Type B pancreatic cell (in vitro differentiated cells): ENCODE results near the gene ACOT13. TPM values are rescaled to one million over a fixed set of nuclear protein-coding genes. Genes with fewer than 3 reads are reported as not detected.
"Not testable (repeated sequence)": the region's sequence is repeated elsewhere in the genome, so short reads cannot be mapped to it uniquely, and the experiment has no call there.

Experiments
- DNase-seq: peaks from one replicate; pipeline ENCODE4 v3.0.0; 2021; ENCODE audit warnings: mixed read lengths; ENCODE audit not compliant: unreplicated experiment; ENCODE audit errors: extremely low spot score
- H3K27ac Mint-ChIP-seq: 2 replicates; pipeline ENCODE4 v1.8.0; 2021; ENCODE audit warnings: mild to moderate bottlenecking, mixed read lengths
- H3K27me3 Mint-ChIP-seq: 2 replicates; pipeline ENCODE4 v1.8.0; 2021; ENCODE audit warnings: mixed read lengths
- H3K36me3 Mint-ChIP-seq: 2 replicates; pipeline ENCODE4 v1.8.0; 2021; ENCODE audit warnings: mixed read lengths
- H3K4me1 Mint-ChIP-seq: one replicate; pipeline ENCODE4 v1.8.0; 2021; ENCODE audit warnings: mixed read lengths; ENCODE audit not compliant: unreplicated experiment
- H3K4me3 Mint-ChIP-seq: 2 replicates; pipeline ENCODE4 v1.8.0; 2021; ENCODE audit warnings: mild to moderate bottlenecking, mixed read lengths
- H3K9me3 Mint-ChIP-seq: 2 replicates; pipeline ENCODE4 v1.8.0; 2021; ENCODE audit warnings: mixed read lengths
- CTCF ChIP-seq: fragments of 200-600 bp; sonication (generic); conservative IDR thresholded peaks from 2 replicates; pipeline ENCODE4 v1.5.0; 2021; ENCODE audit warnings: antibody characterized with exemption, mild to moderate bottlenecking
- total RNA-seq: library from RNA; stranded (reverse); gene quantifications from 2 replicates; pipeline ENCODE4 v1.2.1, GENCODE V29; 2021; ENCODE audit warnings: low replicate concordance

ACOT13 gene
- total RNA-seq, 1 donor from 2014 or later = 24.7 TPM

- DNase-seq = no peak
- Mint-ChIP-seq H3K4me1 (no peaks in the 10 kb centered on the region), H3K27ac (no peak overlapping the region), H3K36me3 (peaks cover 45% of the 10 kb centered on the region), H3K4me3 (no peak overlapping the region), H3K9me3 (no peaks in the 10 kb centered on the region), H3K27me3 (no peaks in the 10 kb centered on the region)
- TF ChIP-seq CTCF = no peak
Measured at GRCh38 chr6:24708612-24709011, 41.7 kb downstream of the ACOT13 start.

DNA sequence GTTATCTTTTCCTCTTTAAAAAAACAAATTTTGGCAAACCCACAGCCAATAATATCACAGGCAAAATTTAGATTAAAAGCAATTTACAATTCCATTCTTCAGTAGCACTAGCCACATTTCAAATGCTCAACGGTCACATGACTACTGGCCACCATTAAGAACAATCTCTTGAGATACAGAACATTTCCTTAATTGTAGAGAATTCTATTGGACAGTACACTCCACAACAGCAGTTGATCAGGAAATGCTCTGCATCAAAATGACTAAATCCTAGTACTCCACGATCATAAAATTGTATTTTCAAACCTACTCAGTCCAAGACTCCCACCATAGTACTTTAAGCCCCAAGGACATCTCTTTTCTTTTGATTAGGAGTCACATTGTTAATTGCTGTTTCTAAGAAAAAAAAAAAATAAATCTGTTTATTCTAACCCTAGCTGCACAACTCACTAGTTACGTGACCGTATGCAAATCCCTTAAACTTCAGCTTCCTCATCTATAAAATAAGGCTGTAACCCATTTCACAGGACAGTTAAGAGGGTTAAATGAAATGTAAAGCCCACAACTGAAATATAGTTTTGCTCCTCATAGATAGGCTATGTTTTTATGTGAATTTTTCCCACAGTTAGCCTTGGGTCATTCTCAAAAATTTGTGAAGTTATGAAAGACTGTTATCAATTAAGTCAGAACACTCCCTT, 42.3 kb downstream of the ACOT13 start:
- H3K9me3 Mint-ChIP-seq = no peaks in the 10 kb centered on the region
- no peaks in the 10 kb centered on the region for H3K27me3 Mint-ChIP-seq
- no peak overlapping the region for H3K27ac Mint-ChIP-seq
- peaks cover 47% of the 10 kb centered on the region for H3K36me3 Mint-ChIP-seq
- H3K4me1 Mint-ChIP-seq = no peaks in the 10 kb centered on the region
- DNase-seq = no peak
- no peak overlapping the region for H3K4me3 Mint-ChIP-seq
- no peak for TF ChIP-seq CTCF

- no peaks in the 10 kb centered on the region for H3K27me3 Mint-ChIP-seq
- H3K4me3 Mint-ChIP-seq = no peak overlapping the region
- peaks cover 45% of the 10 kb centered on the region for H3K36me3 Mint-ChIP-seq
- DNase-seq = no peak
- TF ChIP-seq CTCF = no peak
- peak overlapping the region; percentile 20 for H3K27ac Mint-ChIP-seq
- H3K9me3 Mint-ChIP-seq = no peaks in the 10 kb centered on the region
- H3K4me1 Mint-ChIP-seq = no peaks in the 10 kb centered on the region
Measured at GRCh38 chr6:24710519-24711303, 43.8 kb downstream of the ACOT13 start.

GRCh38 chr6:24716602-24717148, 49.8 kb downstream of the ACOT13 start:
- H3K27ac Mint-ChIP-seq, H3K27me3 Mint-ChIP-seq, H3K9me3 Mint-ChIP-seq, DNase-seq: not testable (repeated sequence)
- H3K4me3 Mint-ChIP-seq = peak overlapping the region; percentile 95
- peaks cover 36% of the 10 kb centered on the region for H3K36me3 Mint-ChIP-seq
- peaks cover 26% of the 10 kb centered on the region for H3K4me1 Mint-ChIP-seq

GRCh38 chr6:24718449-24719124, 51.7 kb downstream of the ACOT13 start:
- Mint-ChIP-seq H3K27ac (peak overlapping the region; percentile 100), H3K4me1 (peaks cover 26% of the 10 kb centered on the region), H3K4me3 (peak overlapping the region; percentile 95), H3K9me3 (no peaks in the 10 kb centered on the region), H3K27me3 (no peaks in the 10 kb centered on the region), H3K36me3 (peaks cover 30% of the 10 kb centered on the region)
- no peak for TF ChIP-seq CTCF
- DNase-seq = no peak
